GM18517 (cell line): ENCODE data around the gene SMIM38.

Source experiments
- ATAC-seq: cut with Tn5 transposase; IDR thresholded peaks from one replicate; pipeline ENCODE4 v1.9.1; 2021; ENCODE audit warnings: mild to moderate bottlenecking, moderate library complexity; ENCODE audit not compliant: unreplicated experiment

Gene SMIM38

GRCh38 chr11:69155302-69156234 lies at the start of gene SMIM38:
SMIM38 (plus strand) TSS chr11:69155935; CDS start chr11:69157847, 1,912 bp downstream.
- no peak for ATAC-seq

- ATAC-seq, result no peak
These were observed 49.5 kb upstream of the SMIM38 start for GRCh38 chr11:69106031-69106811.

- no peak for ATAC-seq
These were observed 48.3 kb upstream of the SMIM38 start for GRCh38 chr11:69107413-69107812.

DNA sequence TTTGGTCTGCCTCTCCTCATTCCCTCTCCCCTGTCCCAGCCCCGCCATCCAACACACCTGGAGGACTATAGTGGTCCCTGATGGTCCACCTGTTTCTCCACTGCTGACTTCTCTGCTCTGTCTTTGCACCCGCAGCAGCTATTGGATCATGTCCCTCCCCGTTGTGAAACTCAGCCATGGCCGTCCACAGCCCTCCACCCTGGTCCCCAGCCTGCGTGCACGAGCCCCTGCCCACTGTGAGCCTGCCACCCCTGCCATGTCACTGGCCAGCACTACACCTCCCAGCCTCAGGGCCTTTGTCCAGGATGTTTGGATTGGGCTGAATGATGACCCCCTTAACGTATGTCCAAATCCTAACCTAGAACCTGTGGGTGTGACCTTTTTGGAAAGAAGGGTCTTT lies 47.7 kb upstream of the SMIM38 start:
- ATAC-seq, result no peak

- no peak for ATAC-seq
These were observed 47.2 kb upstream of the SMIM38 start for GRCh38 chr11:69108559-69108958.

- ATAC-seq, result no peak
These were observed 46.6 kb upstream of the SMIM38 start for GRCh38 chr11:69109101-69109500.

GRCh38 chr11:69110451-69110850 lies 45.3 kb upstream of the SMIM38 start:
- ATAC-seq, result no peak

DNA sequence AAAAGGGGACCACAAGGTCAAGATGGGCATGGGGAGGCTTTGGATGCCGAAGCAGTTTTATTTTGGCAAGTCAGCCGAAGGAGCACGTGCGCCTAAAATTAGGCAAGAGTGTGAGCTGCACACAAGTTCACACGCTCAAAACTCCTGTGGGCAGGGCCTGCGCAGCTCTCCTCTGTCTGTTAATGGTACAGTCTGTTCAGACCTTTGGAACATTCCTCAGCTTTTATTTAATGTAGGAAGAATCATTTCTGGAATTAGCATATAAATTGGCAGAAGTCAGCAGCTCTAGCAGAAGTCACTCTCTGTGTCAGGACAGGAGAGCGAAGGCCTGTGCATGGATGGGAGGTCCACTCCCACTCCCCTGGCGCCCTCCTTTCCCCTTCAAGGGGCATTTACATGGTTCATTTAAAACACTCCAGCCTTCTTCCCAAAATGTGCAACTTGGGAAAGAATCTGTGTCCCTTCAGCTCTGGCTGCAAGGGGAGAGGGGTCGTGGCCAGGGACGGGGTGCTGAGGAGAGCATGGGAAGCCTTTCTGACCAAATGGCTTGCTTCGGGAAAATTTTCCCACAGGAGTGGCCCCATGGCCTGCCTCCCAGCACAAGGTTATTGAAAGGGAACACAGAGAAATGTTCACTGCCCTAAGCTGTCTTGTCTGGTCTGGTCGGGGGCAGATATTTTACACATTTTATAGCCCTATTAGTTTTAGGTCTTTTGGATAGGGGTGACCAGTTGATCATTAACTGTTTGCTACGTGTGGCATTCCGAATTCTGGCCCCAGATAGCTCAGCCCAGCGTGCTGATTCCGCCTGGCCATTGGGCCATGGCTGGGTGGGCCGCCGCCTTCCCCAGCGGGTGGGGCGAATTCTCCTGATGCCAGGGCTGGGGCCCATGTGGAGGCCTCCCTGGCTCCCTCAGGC lies 43.9 kb upstream of the SMIM38 start:
- no peak for ATAC-seq

GRCh38 chr11:69113226-69113625 lies 42.5 kb upstream of the SMIM38 start:
- ATAC-seq, result no peak

DNA sequence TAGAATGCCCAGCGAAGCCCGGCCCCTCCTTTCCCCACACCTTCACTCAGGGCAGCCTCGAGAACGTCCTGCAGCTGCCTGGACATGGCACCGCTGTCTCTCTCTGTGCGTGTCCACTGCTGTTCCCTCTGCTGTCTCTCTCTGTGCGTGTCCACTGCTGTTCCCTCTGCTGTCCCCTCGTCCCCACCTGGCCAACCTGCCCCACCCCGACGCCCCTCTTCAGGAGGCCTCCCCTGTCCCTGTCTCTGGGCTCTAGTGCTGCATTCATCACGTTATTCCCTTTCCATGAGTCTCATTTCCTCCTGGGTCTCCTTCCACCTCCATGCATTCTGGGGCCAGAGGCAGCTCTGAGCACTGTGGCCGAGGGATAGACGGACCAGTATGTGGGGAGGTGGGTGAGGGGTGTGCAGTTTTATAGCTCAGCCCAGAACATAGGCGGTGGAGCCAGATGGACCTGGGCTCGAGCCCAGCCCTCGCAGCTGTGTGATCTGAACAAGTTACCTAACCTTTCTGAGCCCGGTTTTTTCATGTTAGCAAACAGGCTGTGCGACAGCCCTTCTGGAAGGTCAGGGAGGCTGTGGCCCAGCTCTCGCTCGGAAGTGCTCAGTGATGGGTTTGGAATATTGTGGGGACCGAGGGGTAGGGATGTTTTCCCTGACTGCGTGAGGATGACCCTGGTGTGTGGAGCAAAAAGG lies 41.9 kb upstream of the SMIM38 start:
- ATAC-seq, result no peak

GRCh38 chr11:69114362-69114761 lies 41.4 kb upstream of the SMIM38 start:
- ATAC-seq, result no peak

DNA sequence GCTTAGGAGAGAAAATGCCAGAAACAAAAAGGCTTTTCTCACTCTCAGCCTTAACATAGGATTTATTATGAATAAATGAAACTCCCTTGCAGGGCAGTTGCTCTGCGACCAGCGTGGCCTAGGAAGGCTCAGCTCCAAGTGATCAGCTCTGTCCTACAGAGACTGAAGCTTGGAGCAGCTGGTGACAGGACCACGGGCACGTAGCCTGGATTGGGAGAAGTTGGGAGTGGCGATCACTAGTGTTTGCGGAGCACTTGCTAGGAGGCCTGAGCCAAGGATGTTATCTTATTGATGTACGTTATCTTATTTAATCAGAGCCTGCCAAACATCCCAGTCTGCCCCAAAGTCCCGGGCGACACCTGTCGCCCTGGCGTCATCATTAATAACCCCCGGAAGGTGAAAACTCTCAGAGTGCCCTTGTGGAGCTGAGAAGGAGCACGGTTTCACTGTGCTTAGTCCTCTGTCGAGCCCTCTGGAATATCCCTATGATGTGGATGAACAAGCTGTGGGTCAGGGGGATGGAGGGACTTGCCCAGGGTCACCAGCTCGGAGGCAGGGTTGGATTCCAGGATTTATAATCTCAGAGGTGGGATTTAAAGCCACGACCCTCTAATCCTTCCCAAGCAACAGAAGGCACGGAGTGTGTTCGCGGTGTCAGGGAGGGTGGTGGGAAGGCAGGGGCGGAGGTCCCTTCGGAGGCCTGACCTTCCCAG lies 40.8 kb upstream of the SMIM38 start:
- ATAC-seq, result no peak

DNA sequence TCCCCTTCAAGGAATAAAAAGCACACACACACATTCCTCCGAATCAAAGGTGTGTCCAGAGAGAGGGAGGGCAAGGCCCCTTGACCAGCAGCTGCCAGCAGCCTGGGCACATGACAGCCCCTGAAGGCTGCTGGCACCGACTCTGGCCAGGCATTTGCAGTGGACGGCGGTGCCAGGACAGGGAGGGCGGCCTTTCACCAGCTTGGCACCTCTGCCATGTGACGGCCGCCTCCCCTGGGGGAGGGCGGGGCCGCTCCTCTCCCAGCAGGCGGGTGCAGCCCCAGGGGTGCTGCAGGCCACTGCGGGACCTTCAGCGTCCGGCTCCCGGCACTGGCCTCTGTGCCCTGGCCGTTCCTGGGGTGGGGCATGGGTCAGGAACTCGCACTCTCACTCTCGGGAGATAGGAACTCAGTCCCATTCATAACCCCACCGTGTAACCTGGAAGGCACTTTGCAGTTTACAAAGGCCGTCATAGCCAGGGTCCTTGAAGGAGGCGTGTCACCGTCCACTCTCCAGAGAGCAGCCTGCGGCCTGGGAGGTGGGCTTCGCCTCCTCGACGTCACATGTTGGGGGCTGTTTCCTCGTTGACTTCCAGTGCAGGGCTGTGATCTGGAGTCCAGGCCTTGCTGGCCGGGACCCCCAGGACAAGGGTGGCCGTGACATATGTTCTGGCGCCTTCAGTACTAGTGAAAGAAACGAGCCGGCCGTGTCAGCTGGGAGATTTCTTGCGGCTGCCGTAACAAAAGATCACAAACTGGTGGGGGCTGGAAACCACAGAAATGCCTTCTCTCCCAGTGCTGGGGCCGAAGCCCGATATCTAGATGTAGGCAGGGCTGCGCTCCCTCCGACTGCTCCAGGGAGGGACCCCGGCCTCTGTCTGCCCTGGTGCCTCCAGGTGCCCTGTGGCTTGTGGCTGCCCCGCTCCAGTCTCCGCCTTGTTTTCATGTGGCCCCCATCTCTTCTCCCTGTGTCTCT lies 39.9 kb upstream of the SMIM38 start:
- no peak for ATAC-seq

GRCh38 chr11:69116671-69117070 lies 39.1 kb upstream of the SMIM38 start:
- no peak for ATAC-seq

DNA sequence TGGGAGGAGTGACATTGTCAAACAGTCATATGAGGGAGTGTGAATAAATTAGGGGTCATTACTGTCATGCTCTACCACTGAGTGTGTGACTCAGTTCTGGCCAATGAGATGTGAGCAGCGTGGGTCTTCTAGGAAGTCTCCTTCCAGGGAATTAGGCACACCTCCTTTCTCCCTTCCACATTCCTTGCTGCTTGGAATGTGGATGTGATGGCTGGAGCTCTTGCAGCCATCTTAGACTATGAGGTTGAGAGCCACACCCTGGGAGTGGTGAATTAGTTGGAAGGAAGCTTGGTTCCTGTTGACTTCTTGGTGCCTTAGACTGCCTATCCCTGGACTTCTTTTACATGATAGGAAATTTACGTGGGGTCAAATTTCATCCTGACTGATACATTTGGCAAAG lies 36.5 kb upstream of the SMIM38 start:
- ATAC-seq, result no peak

- no peak for ATAC-seq
These were observed 35.4 kb upstream of the SMIM38 start for GRCh38 chr11:69120096-69120875.

GRCh38 chr11:69121021-69121420 lies 34.7 kb upstream of the SMIM38 start:
- ATAC-seq, result no peak
